Activated effector memory CD4-positive, alpha-beta T cell treated with anti-CD3 and anti-CD28 coated beads, Interleukin-2, amount 50 U/mL, for 16 hours (primary cell): ENCODE data around the gene KRT86.
A peak's percentile ranks its signal among the peaks of the same experiment; 100 is the strongest.

Source experiments
- DNase-seq: peaks from one replicate; pipeline ENCODE4 v3.0.0-alpha.2; 2020

KRT86 gene

DNA sequence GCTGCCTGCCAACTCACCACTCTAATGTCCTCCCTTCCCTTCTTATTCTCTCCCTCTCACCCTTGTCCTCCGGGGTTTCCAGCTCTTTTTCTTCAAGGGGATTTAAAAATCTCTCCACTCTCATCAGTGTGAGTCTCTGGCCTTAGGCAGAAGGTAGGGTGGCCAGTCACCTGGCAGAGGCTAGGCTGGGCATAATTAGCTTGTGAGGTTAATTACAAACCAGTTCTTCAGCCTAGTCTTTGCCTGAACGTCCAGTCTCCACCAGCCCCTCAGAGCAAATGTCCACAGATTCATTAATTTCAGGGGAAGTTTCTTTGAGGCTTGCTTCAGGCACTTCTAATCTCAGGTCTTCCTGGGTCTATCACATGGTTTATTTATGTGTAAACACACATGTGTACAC lies 34.7 kb upstream of the KRT86 start:
- peak; percentile 30 for DNase-seq

DNA sequence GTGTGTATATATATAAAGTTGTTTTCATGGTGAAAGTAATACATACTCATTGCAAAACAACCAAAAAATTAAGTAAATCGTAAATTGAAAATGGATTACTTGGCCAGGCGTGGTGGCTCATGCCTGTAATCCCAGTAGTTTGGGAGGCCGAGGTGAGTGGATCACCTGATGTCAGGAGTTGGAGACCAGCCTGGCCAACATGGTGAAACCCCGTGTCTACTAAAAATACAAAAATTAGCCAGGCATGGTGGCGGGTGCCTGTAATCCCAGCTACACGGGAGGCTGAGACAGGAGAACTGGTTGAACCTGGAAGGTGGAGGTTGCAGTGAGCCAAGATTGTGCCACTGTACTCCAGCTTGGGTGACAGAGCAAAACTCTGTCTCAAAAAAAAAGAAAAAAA lies 34.2 kb upstream of the KRT86 start:
- DNase-seq: peak; percentile 14

DNA sequence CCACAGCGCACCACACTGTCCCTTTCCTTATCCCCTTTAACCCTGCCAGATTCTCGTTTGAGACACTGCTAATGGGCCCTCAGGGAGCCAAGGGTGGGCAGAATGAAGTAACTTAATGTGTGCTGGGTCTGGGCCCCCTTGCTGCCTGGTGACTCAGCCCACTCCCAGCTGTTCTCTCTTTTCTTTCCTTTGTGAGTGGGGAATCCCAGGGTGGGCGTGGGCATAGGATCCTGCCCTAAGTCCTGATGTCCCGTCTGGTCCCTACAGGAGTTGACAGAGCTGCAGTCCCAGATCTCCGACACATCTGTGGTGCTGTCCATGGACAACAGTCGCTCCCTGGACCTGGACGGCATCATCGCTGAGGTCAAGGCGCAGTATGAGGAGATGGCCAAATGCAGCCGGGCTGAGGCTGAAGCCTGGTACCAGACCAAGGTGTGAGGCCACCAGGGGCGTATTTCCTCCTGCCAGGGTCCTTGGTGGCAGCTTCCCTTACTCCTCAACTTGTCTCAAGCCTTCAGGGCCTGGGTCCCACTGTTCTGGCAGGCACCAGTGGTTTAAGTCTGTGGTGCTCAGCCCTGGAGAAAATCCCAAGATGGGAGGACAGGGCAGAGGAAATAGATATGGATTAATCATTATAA lies 33.1 kb upstream of the KRT86 start:
- peak; percentile 44 for DNase-seq

DNA sequence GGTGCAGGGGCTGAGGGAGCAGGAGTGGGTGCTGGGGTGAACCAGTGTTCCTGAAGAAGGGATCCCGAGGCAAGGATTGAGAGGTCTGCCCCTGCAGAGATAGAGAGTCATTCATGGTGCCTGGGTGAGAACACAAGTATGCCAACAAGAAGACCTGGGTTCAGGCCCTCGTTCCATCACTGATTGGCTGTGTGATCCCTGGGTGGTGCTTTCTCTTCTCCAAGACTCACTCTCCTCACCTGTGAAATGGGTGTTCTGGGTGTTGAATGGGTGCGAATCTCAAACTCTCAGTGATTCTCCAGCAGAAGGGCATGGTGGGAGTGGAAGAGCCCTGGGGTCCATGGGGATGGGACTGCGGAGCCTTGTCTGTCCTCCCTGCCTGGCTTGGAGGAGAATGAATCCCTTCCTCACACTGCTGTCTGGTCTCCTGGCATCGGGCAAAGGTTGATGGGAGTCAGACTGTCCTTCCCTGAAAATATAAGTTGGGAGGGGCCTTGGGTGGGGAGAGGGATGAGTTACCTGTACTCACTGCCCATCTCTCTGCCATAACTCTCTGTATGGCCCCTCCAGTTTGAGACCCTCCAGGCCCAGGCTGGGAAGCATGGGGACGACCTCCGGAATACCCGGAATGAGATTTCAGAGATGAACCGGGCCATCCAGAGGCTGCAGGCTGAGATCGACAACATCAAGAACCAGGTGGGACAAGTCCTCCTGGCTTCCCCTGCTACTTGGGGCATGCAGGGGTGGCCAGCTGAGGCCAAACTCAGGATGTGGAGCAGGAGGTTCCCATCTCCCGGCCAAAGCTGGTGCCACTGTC lies 31.8 kb upstream of the KRT86 start:
- DNase-seq: peak; percentile 54

DNA sequence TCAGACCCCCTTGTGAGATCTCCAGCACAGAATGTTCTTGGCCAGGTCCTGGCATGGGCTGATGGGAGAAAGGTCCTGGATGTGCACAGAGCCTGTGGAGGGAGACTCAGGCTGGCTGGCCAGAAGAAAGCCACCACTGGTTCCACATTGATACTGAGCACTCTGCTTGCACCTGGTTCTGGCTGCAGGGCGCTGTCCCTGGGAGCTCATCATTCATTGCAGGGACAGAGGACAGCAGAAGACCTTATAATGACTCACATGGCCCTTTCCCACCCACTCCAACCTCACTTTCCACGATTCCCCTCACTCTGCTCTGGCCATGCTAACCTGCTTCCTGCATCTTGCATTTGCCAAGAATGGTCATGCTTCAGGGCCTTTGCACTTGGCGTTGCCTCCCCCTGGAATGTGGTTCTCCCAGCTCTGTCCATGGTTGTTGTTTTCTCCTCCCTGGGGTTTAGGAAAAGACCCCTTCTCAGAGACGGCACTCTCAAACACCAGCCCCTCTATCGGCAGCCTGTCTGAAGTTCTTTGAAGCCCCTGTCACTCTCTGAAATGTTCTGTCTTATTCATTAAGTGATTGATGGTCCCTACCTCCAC lies 31.1 kb upstream of the KRT86 start:
- no peak for DNase-seq

DNA sequence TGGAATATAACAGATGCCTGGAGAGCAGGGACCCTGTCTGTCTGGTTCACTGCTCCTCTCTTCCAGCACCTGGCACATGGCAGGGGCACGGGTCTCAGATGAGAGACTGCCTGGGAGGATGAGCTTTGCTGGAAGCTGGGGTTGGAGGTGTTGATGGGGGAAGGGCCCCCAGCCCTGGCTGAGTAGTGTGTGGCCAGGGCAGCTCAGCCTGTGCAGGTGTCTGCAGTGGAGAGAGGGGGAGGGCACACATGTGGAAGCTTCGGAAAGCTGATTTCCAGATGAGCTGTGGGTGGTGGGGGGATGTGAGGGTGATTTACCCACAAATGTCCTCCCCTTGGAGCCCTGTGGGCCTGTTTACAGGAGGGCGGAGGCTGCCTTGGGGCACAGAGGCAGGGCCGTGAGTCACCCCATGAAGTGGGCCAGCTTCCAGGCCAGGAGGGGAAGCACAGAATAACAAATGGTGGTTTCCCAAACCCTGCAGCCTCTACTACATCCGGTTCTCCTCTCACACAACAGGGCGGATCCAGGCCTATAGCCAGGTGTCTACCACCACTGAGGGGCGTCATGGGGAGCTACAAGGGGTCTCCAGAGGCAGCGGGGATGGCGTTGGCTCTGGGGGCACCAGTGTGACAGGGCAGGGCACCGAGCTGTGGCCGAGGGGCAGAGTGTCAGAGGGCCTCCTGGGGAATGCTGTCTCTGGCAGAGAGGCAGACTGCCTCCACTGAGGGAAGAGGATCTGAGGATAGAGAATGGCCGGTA lies 30.4 kb upstream of the KRT86 start:
- DNase-seq: peak; percentile 87

DNA sequence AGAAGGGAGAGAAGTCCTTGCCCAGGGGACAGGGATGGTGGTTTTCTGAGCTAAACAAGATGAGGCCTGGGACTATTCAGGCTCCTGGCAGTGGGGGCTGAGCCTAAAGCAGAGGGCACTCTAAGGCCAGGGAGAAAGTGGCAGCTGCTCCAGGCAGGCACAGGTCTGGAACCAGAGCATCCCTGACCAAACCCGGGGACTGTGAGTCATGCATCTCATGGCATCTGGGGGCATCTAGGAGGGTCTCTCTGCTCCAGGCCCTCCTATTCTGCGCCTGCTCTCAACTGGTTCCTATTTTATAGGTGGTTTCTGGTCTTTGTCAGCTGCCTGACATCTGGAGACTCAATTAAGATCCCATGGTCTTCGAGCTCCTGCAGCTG lies 29.8 kb upstream of the KRT86 start:
- peak; percentile 61 for DNase-seq

DNA sequence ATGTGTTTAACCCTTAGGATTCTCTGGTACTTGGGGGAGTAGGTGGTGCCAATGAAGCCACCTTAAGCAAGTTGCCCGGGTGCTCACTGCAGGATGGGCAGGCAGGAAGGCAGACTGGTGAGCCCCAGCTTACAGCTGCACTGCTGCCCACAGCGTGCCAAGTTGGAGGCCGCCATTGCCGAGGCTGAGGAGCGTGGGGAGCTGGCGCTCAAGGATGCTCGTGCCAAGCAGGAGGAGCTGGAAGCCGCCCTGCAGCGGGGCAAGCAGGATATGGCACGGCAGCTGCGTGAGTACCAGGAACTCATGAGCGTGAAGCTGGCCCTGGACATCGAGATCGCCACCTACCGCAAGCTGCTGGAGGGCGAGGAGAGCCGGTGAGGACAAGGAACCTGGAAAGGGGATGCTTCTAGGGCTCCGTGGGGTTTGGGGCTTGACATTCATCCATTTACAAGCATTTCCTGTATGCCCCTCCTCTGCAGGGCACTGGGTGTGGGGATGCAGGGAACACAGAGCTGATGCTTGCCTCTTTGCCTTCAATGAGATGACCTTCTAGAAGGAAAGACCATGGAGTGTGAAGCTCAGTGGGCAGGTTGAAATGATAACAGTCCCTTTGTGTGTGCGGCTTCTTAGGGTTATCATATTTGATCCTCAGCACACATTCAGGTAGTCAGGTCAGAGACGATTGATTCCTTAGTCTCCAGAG lies 29.0 kb upstream of the KRT86 start:
- peak; percentile 50 for DNase-seq

DNA sequence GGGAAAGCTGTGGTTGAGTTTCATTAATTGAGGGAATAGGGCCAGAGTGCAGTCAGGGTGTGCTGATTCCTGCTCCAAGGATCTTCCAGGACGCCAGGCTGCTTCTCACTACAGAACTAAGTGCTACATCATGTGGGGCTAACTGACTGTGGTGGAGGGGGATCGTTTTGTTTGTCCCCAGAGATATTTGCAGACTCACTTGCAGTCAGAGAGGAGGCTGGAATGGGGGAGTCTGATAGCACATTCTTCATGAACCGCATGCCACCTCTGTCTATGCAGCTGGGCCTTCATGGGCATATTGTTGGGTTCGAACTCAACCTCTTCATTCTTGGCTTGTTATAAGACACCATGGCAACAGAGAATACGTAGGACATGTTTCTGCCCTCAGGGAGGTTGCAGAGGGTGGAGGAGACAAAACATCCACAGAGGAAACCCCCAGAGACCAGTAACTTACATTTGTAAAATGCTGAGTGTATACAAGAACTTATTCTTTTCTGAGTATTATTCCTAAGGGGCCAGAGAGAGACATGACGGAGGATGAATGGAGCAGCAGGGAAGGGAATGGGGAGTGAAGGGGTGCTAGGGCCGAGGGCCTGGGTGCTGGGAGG lies 28.4 kb upstream of the KRT86 start:
- DNase-seq: peak; percentile 43

DNA sequence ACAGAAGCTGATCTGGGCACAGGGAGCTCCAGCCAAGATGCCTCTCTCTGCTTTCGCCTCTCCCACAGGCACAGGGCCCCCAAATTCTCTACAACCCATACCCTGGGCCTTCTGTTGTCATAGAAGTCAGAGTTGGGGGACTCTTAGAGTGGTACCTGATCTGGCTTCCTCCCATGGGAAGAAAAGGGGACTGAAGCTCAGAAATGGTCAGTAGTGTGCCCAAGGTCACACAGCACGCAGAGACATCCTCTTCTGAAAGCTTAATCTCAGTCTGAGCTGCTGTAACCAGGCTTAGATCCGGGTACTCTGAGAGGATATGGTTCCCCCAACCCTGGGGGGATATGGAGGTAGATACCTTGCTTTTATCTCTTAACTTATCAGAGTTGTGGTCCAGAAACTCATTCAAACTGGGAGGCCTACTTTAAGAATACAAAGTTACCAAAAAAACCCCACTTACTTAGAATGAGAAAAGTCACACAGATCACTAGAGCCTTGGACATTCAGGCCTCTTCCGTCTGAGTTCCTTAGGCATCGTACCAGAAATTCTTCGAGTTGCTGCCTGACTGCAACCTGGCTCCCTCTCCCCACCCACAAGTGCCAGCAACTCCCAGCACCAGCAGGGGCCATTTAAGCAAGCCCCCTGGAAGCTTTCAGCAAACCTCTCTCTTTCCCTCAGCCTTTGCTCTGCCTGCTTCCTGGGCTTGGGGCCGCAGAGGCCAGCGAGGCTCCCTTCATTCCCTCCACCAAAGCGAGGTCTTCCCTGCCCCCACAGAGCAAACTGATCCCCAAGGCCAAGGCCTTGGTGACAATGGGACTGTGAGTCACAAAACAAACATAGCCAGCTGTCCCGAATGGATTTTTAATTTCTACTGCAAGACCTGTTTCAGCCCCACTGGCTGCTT lies 27.5 kb upstream of the KRT86 start:
- peak; percentile 34 for DNase-seq

DNA sequence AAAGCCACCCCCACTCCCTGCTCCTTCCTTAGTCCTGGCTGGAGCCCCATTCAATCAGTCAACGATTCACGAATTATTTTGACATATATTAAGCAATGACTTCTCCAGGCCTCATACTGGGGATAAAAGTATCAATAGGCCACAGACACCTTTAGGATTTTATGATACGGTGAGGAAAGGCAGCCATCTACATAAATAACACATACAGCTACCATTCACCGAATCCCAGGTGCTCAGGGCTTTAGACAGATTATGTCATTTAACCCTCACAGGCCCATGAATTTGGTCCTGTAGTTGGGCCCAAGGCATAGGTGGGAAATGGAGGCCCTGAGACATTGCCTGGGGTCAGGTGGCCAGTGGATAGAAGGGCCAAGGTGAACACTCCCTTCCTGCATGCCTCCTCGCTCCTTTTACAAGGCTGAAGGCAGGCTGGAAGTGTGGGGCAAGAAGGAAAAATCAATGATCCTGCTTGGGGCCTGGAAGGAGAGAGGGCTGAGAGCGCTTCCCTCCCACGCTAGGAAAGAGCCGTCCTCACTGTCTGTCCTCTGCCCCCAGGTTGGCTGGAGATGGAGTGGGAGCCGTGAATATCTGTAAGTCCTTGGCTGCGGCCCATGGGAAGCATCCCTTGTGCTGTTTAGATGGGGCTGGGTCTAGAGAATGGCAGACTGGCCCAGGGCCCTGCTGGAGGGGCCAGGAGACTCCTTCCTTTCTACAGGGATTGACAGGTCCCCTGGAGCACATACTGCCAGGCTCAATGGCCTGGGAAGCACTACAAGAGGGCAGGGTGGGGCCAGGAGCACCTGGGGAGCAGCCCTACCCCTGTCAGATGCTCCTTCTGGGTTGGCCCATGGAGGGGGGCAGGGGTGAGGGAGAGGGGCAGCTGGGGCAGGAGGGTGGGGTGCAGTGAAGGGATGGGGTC lies 26.6 kb upstream of the KRT86 start:
- peak; percentile 43 for DNase-seq

DNA sequence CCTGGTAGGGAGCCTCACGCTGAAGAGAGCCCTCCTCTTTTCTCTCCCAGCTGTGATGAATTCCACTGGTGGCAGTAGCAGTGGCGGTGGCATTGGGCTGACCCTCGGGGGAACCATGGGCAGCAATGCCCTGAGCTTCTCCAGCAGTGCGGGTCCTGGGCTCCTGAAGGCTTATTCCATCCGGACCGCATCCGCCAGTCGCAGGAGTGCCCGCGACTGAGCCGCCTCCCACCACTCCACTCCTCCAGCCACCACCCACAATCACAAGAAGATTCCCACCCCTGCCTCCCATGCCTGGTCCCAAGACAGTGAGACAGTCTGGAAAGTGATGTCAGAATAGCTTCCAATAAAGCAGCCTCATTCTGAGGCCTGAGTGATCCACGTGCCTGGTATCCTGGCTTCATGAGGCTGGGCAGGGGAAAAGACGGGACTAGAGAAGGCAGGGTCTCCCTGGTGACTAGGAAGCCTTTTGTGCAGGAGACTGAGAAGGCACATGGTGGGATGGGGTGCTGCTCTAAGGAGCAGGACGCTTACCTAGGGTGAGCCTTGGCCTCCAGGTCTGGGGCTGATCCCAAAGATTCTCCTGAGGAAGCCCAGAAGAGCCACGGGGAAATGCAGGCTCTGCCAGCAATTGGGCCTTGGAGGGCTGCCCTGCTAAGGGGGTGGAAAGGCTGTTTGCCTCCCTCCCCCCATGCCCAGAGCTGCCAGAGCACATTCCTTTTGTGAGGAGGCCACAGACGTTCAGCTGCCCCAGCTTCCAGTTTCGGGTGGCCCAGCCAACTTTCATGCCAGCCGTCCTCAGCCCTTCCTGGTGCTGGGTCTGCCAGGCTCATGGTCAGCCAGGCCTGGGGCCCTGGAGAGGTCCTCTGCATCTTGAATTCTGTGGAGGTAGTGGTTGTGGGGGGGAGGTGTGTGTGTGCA lies 25.6 kb upstream of the KRT86 start:
- peak; percentile 34 for DNase-seq

DNA sequence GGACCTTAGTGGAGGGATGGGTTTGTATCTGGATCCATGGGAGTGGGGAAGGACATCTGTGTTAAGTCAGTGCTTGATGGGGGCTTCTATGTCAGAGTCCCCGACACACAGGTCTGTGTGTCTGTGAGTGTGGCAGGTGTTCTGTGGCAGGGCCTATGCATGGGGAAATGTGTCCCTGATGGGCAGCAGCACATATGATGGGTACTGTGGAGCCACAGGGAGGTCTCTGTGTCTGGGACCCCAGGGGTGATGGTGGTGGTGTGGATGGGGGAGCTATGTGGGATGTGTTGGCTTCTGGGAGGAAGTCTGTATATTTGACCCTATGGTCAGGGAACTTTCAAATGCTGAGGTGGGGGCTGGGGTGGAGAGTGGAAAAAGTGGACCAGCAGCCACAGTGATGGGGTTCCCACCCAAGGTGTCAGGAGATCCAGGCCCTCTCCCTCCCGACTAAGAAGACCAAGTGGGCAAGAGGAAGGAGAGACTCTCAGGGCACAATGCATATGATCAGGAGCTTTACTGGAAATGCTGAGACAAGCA lies 24.9 kb upstream of the KRT86 start:
- DNase-seq: peak; percentile 47

DNA sequence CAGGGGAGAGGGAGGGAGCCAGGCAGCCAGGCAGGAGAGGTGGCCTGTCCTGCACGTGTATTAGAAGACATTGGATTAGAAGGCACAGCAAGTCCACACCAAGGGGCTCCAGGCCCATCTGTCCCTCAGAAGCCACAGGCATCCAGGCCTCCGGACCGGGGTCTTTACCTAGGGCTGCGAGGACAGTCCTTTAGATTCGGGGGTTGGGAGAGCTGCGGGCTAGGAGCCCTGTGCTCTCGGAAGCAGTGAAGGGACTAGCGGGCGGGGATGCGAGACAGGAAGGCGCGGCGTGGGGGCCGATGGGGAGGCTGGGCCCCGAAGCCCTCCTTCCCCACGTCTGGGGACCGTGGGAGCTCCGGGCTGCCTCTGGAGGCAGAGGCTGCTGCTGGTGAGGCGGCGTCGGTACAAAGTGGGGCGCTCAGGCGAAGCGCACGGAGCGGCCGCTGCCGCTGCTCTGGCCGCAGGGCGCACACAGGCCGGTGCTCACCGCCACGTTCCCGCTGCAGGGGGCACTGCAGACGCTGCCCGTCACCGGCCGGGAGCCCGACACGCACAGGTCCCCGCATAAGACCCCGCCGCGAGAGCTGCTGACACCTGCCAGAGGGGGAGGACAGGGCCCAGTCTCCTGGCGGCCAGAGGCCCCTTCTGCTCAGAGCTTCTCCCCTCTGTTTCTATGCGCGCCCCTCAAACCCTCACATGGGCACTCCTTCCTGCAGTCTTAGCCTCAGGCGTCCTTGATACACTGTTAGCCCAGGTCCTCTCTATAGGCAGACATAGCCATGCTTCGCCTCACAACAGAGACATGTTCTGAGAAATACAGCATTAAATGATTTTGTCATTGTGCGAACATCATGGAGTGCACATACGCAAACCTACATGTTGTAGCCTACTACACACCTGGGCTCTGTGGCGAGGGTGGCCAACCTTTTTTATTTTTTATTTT lies 24.1 kb upstream of the KRT86 start:
- DNase-seq: peak; percentile 59

DNA sequence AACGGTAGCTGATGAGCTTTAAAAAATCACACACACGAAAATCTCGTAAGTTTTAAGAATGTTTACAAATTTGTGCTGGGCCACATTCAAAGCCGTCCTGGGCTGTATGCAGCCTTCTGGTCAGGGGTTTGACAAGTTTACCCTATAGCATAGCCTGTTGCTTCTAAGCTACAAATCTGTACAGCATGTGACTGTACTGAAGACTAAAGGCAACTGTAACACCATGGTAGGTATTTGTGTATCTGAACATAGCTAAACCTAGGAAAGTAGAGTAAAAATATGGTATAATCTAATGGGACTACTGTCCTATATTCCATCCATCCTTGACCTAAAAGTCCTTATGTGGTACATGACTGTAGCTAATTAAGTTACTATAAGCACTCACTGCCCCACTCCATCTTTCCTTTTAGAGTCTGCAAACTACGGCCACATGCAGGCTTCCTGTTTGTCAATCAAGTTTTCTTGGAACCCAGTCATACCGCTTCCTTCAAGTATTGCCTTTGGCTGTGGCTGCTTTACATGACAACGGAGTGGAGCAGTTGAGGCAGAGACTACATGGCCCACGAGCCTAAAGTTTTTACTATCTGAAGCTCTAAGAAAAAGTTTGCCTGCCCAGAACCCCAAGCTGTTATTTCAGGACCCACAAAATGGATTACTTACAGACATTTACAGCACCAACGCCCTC lies 22.9 kb upstream of the KRT86 start:
- peak; percentile 56 for DNase-seq

DNA sequence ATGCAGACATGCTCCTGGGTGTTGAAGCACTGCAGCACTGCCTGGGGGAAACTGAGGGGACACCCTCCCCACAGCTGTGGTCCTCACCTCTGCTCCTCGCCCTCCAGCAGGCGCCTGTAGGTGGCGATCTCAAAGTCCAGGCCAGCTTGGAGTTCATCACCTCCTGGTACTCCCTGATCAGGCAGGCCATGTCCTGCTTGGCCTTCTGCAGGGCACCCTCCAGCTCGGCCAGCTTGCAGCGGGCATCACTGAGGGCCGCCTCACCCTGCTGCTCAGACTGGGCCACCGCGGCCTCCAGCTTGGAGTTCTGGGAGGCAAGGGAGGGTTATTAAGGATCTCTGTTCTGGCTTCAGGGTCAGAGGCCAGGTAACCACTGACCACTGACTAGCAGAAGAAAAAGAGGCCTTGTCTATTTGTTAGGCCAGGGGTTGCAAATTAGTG lies 22.2 kb upstream of the KRT86 start:
- peak; percentile 48 for DNase-seq
